Measurements from ENCODE around the gene CMKLR1.

CMKLR1 gene

DNA sequence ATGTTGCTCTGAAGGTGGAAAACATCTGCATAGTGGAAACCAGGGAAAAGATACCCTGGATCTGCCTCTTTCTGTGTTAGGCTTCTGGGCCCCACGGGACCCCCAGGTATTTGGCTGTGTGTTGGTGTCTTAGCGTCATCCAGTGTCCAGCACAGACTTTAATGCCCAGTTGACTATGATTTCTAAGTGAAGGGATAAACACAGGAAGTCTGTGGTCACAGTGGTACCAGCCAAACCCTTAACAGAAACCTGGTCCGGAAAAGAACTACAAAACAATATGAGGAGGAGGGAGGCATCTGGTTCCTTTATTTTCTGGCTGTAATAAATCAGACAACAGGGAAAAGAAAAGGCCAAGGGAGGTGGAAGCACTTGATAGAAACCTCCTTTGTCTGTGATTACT is 56.4 kb downstream of the CMKLR1 start:
- H3K4me3 ChIP-seq (ENCODE audit: low read depth, low read length) = no peak overlapping the region
- DNase-seq (ENCODE audit: low read depth) = no peak
- TF ChIP-seq, protein P1, sequence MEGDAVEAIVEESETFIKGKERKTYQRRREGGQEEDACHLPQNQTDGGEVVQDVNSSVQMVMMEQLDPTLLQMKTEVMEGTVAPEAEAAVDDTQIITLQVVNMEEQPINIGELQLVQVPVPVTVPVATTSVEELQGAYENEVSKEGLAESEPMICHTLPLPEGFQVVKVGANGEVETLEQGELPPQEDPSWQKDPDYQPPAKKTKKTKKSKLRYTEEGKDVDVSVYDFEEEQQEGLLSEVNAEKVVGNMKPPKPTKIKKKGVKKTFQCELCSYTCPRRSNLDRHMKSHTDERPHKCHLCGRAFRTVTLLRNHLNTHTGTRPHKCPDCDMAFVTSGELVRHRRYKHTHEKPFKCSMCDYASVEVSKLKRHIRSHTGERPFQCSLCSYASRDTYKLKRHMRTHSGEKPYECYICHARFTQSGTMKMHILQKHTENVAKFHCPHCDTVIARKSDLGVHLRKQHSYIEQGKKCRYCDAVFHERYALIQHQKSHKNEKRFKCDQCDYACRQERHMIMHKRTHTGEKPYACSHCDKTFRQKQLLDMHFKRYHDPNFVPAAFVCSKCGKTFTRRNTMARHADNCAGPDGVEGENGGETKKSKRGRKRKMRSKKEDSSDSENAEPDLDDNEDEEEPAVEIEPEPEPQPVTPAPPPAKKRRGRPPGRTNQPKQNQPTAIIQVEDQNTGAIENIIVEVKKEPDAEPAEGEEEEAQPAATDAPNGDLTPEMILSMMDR (IDR thresholded peaks at IDR 0.05; ENCODE audit: insufficient read depth, low read depth, low read length, missing control alignments) = no peak

DNA sequence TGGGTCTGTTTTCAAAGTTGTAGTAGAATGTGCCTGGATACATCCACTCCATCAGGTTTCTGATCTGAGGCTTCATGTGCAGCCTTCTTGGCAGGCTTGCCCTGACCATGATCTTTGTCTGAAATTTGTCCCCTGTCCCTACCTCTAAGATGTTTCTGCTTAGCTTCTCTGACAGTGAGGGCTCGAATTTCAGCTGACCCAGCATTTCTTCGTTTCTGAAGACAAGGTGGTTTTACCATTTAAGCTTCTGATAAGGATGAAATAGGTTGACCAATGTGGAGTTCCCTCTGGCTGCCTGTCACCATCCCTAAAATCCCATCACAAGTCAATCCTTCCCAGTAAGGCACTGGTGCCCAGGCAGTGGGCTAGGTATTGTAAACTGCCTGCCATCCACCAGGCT is 57.0 kb downstream of the CMKLR1 start:
- TF ChIP-seq, protein P1 (IDR thresholded peaks at IDR 0.05; ENCODE audit: insufficient read depth, low read depth, low read length, missing control alignments) = no peak
- no peak for DNase-seq (ENCODE audit: low read depth)
- H3K4me3 ChIP-seq (ENCODE audit: low read depth, low read length) = no peak overlapping the region

DNA sequence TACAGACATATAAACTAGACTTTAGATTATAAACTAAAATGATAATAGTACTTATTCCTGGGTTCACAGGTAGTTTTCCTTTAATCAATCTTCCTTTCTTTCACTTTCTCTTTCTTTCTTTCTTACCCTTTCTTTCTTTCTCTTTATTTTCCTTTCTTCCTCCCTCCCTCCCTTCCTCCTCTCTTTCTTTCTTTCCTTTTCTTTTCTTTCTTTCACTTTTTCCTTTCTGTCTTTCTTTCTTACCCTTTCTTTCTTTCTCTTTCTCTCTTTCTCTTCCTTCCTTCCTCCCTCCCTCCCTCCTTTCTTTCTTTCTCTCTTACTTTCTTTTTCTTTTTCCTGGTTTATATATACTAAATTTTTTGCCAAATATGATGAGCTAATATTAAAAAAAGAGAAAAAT is 61.5 kb downstream of the CMKLR1 start:
- H3K4me3 ChIP-seq (ENCODE audit: low read depth, low read length) = no peak overlapping the region
- TF ChIP-seq, protein P1 (IDR thresholded peaks at IDR 0.05; ENCODE audit: insufficient read depth, low read depth, low read length, missing control alignments) = no peak
- DNase-seq (ENCODE audit: low read depth) = no peak

GRCh38 chr12:108273217-108273616 is 65.9 kb downstream of the CMKLR1 start:
- H3K4me3 ChIP-seq (ENCODE audit: low read depth, low read length) = no peak overlapping the region
- no peak for DNase-seq (ENCODE audit: low read depth)
- TF ChIP-seq, protein P1 (IDR thresholded peaks at IDR 0.05; ENCODE audit: insufficient read depth, low read depth, low read length, missing control alignments) = no peak

GRCh38 chr12:108271951-108272872 is 66.9 kb downstream of the CMKLR1 start:
- no peak overlapping the region for H3K4me3 ChIP-seq (ENCODE audit: low read depth, low read length)
- no peak for DNase-seq (ENCODE audit: low read depth)
- TF ChIP-seq, protein P1 (IDR thresholded peaks at IDR 0.05; ENCODE audit: insufficient read depth, low read depth, low read length, missing control alignments) = no peak

DNA sequence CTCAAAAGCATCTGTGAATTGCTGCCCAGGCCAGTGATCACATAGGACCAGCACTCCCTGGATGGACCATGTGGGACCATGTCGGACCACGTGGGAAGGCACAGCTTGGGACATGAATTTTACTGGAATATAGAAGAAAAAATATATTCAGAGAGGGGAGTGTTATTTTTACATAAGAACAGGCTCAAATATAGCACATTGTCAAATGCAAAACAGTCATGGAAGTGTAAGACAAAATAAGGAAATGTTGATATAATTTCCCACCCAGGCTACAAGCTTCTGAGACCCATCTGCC is 68.3 kb downstream of the CMKLR1 start:
- DNase-seq (ENCODE audit: low read depth) = no peak
- TF ChIP-seq, protein P1 (IDR thresholded peaks at IDR 0.05; ENCODE audit: insufficient read depth, low read depth, low read length, missing control alignments) = no peak
- no peak overlapping the region for H3K4me3 ChIP-seq (ENCODE audit: low read depth, low read length)

All from GM12865 (cell line).